ENCODE results near the gene LSR.

GRCh38 chr19:35303357-35303915, 54.6 kb downstream of the LSR start:
- TF ChIP-seq CTCF (IDR thresholded peaks at IDR 0.05) (no peak), ZFX (IDR thresholded peaks at IDR 0.05; ENCODE audit: borderline replicate concordance) (no peak)

All from 22Rv1 (cell line).